ENCODE data around the gene LRFN2.
A peak's percentile ranks its signal among the peaks of the same experiment; 100 is the strongest.

The LRFN2 gene

DNA sequence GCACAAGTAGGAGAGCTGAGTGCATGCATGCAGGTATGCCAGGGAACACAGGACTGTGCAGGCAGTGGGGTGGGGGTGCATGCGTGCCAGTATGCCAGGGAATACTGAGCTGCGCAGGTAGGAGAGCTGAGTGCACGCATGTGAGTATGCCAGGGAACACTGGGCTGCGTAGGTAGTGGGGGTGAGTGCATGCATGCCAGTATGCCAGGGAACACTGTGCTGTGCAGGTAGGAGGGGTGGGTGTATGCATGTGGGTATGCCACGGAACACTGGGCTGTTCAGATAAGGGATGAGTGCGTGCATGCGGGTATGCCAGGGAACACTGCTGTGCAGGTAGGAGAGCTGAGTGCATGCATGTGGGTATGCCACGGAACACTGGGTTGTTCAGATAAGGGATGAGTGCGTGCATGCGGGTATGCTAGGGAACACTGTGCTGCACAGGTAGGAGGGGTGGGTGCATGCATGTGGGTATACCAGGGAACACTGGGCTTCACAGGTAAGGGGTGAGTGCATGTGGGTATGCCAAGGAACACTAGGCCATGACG lies 77.4 kb downstream of the LRFN2 start:
- no peak for DNase-seq

DNA sequence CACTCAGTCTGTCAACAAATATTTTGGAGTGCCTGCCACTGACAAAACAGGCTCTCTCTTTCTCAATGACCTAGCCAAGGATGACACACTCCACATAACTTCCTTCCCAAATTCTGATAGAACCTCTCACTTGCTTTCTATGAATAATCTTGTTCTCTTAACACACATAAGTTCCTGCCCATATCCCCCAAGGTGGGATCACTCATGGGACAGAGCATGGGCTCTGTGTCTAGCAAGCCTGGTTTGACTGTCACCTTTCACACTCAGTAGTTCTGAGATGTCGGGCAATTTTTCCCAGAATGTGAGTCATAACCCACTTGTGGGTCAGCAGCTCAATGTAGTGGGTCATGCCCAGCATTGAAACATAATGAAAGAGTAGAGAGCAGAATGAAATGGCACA lies 78.1 kb downstream of the LRFN2 start:
- DNase-seq, result no peak

DNA sequence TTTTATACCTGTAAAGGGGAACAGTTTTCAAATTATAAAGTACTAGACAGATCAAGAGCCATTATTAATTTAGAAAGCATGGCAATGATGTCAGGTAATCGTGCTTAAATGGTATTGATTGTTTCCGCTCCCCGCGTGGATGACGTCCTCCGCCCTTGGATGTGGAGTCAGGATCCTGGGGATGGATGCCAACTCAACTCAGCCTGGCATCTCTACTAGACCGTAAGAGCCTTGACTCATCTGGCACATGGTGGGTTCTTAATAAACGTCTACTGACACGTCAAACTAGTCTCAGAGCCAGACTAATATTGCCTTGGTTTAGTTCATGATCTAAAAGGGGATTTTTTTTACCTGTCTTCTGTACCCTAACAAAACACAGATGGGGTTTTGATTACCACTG lies 80.2 kb downstream of the LRFN2 start:
- DNase-seq, result no peak

DNA sequence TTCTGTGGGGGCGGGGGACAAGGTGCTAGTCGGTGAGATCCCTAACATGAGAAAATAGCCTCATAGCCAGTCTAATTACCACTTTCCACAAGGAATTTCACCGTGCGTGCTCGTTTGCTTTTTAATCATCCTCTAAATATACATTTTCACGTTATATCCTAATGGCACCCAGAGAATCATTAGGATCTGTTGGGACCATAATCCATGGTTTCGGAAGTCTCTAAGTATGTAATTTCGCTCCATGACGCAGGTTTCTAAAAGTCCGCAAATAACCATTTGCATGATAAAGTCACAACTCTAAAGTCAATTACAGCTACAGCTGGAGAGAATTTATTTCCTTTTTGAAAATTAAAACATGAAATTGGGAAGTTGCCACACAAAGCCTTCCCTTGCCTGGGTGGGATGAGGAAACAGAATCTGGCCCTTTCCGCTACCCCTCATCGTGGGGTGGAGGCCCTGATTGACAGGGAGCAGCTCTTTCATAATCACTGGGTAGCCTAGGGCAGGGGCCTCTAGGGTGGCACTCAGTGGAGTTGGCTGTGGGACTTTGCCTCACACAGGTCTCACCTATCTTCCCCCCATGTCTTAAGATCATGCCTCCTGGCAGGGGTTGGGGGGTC lies 81.9 kb downstream of the LRFN2 start:
- no peak for DNase-seq

- no peak for DNase-seq
These were observed 82.9 kb downstream of the LRFN2 start for GRCh38 chr6:40504274-40504673.

DNA sequence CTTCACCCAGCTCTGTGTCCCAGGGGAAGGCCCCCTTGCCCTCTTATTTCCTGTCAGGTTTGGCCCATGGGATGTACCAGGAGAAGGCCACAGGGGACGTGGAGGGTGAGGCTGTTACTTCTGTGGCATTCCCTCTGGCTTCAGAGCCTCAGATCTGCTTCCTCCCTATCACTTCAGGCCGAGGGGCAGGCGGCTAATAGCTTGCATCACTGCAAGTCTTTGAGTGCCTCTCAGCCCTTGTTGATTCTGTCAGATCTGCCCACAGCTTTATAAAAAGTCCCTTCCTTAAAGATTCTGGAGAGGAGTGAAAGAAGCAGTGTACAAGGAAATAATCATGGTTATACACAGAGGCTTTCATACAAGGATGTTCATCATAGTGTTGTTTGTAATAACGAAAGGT lies 86.9 kb downstream of the LRFN2 start:
- no peak for DNase-seq

- DNase-seq, result no peak
These were observed 87.9 kb downstream of the LRFN2 start for GRCh38 chr6:40499215-40499614.

DNA sequence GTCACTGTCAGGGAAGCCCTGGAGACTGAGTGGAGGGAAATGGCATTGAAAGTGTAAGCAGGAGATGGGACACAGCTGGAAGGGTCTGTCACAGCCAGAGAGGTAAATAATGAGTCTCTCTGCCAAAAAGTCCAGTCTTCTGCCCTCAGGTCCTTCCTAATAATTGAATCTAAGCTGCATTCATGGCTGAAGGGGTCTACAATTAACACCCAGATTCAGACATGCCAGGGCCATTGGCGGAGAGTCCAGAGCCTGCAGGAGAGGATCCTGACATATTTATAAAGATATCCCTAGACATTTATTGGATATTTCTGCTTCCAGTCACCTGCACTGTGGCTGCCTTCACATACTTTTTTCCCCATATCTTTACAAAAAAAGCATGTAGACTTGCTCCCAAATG lies 89.0 kb downstream of the LRFN2 start:
- no peak for DNase-seq

GRCh38 chr6:40492187-40492586 lies 95.0 kb downstream of the LRFN2 start:
- DNase-seq, result no peak

DNA sequence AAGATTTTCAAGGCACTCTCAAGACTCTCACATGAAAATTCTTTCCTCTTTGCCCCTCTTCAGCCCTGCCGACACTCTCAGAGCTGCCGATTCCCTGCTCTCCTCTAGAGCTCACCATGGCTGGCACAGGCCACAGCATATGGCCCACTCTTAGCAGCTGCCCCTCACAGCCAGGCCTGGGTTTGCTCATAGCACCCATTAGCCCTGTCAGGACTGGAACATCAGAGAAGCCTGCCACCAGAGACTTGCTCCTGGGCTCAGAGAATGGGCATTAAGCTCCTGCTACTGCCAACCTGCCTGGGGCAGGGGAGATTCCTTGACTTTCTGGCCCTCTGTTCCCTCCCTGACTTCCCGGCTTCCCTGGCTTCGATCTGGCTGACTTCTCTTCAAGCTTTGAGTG lies 96.7 kb downstream of the LRFN2 start:
- no peak for DNase-seq

DNA sequence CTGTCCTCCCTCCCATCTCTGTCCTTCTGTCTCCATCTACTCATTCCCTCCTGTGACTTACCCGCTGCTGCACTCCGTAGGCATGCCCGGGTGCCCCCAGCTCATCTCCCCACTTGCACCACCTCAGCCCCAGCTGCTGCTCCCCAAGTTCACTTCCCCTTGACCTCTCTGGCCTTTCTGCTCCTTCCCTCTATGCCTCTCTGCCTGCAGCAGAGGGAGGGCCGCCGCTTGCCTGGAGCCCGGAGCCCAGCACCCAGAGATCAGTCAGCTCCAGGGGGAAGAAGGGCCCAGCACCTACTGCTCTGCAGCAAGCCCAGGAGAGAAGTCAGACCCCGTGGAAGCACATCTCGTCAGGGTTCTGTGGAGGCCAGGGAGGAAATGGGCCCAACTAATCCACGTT lies 97.4 kb downstream of the LRFN2 start:
- no peak for DNase-seq

- DNase-seq, result no peak
These were observed 100.6 kb downstream of the LRFN2 start for GRCh38 chr6:40486576-40486975.

DNA sequence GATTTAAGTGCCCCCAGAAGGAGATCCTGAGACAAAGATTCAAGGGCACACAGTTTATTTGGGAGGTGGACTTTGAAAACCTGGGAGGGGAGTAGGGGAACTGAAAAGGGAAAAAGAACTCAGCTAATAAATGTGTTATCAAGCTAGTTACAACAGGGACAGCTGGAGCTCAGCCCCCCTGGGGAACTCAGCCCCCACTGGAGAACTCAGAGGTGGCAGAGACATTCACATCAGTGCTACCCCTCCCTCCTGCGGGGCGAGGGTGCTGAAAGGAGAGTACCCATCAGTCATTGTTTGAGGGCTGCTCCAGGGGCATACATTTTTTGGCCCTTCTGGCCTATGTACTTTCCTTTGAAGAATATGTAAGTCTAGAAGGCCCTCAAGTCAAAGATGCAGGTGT lies 101.4 kb downstream of the LRFN2 start:
- DNase-seq, result no peak

DNA sequence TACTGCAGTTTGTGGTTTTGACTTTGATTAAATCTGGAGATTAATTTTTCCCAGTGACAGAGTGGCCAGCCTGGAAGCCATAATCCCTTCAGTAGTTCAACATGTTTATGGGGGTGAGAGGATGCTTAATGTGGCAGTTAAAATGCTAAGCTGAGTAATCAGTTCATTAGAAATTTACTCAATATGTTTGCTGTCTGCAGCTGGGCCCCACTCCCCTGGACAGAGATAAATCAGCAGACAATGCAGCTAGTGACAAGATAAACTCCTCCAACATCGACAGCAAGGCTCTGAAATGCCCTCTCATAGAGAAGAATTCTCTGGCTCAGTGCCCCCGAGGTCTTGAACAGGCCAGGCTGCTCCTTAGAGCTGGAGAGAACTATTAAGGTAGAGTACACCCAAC lies 101.9 kb downstream of the LRFN2 start:
- DNase-seq, result no peak

GRCh38 chr6:40484066-40484465 lies 103.1 kb downstream of the LRFN2 start:
- DNase-seq, result no peak

GRCh38 chr6:40482532-40482931 lies 104.6 kb downstream of the LRFN2 start:
- DNase-seq, result no peak

GRCh38 chr6:40480678-40481077 lies 106.5 kb downstream of the LRFN2 start:
- DNase-seq, result no peak

- no peak for DNase-seq
These were observed 107.5 kb downstream of the LRFN2 start for GRCh38 chr6:40479706-40480105.

DNA sequence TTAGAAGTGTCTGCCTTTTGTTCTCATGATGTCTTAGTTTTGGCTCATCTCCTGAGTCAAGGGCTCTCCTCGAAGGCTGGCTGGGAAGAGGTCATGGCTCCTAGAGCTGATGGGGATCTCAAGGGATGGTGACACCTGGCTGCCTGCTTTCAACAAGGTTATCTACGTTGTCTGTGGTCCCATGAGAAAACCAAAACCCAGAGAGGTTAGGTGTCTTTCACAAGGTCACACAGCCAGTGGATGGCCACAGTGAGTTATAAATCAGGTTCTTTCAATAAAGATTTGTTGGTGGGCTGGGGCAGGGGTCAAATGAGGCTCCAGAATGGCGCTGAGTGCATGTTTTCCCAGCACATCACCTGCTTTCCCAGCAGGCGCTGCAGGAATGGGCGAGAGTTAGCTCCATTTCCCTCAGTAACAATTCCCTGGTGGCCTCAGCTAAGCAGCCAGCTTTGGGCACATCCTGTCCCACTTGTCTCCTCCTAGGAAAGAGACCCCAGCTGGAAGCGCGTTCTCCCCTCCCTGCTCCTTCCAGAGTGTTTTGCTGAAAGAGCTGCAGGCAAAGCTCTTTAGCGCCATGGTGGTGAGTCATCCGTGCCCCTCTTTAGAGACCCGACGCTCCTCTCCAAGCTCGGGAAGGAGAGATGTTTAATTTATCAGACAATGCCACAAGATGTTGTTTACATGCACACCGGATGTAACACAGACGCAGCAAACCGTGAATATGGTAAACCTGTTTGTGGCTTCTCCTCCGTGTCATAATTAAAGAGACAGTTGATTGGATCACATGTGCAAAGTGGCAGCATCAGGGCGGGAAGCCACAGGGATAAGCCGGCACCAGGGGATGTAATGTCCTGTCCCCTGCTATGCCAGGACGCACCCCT lies 109.7 kb downstream of the LRFN2 start:
- DNase-seq, result peak; percentile 54

GRCh38 chr6:40476673-40477072 lies 110.5 kb downstream of the LRFN2 start:
- peak; percentile 11 for DNase-seq

DNA sequence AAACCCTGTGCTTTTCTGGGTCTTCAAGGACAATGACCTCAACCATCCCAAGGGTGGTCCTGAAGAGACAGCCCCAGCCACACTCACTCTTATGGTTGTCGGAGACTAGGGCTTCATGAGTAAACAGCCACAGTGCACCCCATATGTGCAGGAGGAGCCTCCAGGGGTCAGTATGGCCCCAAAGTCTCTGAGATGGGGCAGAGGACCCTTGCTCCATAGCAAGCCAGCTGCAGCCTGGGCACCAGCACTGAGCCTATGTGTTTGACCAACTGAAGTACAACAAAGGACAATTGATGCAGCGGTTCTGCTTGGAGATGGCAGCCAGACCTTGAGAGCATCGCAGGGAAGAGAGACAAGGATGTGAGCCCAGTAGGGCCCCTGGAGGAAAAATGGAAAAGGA lies 112.2 kb downstream of the LRFN2 start:
- no peak for DNase-seq

DNA sequence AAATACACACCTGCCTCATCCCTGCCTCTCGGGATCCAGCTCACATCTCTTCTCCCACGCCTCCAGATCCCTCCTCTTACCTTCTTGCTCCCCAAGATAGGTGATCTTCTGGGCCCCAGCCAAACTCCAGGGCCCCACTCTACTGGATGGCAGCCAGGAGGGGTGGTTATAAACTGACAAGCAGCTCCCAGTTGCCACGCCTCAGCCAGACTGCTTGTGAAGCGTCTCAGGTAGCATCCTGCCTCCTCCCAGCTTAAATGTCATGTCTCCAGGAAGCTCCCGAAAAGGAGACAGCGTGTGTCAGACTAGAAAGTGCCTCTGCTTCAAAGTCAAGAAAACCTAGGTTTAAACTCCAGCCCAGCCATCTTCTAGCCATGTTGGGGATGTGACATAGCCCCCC lies 114.1 kb downstream of the LRFN2 start:
- DNase-seq, result peak; percentile 41

DNA sequence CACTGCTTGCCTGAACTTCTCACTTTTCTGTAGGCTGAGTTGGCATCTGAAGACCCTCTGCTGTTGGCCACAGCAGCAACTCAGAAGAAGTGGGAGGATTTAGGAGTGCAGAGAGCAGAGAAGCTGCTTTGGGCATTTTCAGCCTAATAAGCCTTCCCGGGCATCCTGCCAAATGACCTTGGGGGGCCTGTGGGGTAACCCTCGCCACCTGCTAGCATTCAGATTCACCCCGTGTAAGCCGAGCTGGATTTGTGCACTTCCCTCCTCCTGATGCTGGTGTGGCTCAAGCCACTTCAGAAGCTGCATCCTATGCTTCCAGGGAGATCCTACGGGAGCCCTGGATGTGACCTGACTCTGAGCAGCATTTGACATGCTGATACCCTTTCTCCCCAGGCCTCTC lies 114.8 kb downstream of the LRFN2 start:
- DNase-seq, result no peak

DNA sequence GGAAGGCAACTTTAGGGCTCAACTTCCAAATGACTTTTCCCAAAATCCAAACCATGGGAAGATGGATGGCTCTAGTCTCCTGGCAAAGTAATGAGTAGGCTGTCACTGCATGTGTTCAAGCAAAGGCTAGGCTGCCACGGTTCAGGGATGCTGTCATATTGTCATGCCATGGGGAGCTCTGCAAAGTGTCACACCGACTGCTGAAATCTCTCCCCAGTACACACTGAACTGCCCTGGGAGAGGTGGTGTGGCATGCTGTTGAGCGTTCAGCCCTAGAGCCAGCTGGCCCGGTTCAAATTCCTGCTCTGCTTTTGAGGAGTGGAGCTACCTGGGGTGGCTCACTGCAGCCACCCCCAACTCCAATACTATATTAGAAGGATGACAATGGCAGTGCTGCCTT lies 115.9 kb downstream of the LRFN2 start:
- no peak for DNase-seq
